Measurements from ENCODE around the gene PBX1. TPM values are rescaled to one million over a fixed set of nuclear protein-coding genes. Genes with fewer than 3 reads are reported as not detected.

The PBX1 gene
- total RNA-seq, 2 donors from 2014 or later, result 0.22 to 0.53 TPM

GRCh38 chr1:164662955-164663354 lies 104.0 kb downstream of the PBX1 start:
- peaks cover 11% of the 10 kb centered on the region for H3K9me3 Mint-ChIP-seq
- H3K4me1 Mint-ChIP-seq, result peaks cover 4% of the 10 kb centered on the region
- ATAC-seq (replicated peaks), result no peak
- H3K36me3 Mint-ChIP-seq (ENCODE audit: low read depth), result no peaks in the 10 kb centered on the region
- H3K27ac Mint-ChIP-seq, result no peak overlapping the region
- H3K27me3 Mint-ChIP-seq, result no peaks in the 10 kb centered on the region
- no peak overlapping the region for H3K4me3 Mint-ChIP-seq

DNA sequence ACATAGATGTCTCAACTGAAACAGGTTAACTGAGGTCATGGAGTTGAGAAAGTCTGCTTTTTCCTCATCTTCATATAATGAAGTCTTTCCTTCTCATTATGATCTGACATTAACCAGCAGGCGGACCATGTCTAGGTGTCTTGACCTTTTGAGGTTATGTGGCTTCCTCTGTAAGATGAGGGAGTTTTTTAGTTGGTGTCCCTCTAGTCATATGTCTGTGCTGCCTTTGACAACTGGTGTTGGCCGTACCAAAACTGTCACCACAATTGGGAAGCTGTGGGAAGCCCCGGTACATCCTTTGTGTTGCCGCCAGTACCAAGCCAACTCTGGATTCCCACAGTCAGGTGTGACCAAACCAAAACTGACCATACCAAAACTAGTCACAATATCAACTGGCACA lies 105.1 kb downstream of the PBX1 start:
- H3K36me3 Mint-ChIP-seq (ENCODE audit: low read depth), result no peaks in the 10 kb centered on the region
- peaks cover 4% of the 10 kb centered on the region for H3K4me1 Mint-ChIP-seq
- no peak overlapping the region for H3K27ac Mint-ChIP-seq
- no peak overlapping the region for H3K4me3 Mint-ChIP-seq
- ATAC-seq (replicated peaks), result no peak
- no peaks in the 10 kb centered on the region for H3K27me3 Mint-ChIP-seq
- peaks cover 12% of the 10 kb centered on the region for H3K9me3 Mint-ChIP-seq

GRCh38 chr1:164667001-164667400 lies 108.0 kb downstream of the PBX1 start:
- no peak overlapping the region for H3K27ac Mint-ChIP-seq
- H3K4me3 Mint-ChIP-seq, result no peak overlapping the region
- H3K4me1 Mint-ChIP-seq, result no peaks in the 10 kb centered on the region
- H3K9me3 Mint-ChIP-seq, result peaks cover 22% of the 10 kb centered on the region
- H3K27me3 Mint-ChIP-seq, result no peaks in the 10 kb centered on the region
- no peak for ATAC-seq (replicated peaks)
- no peaks in the 10 kb centered on the region for H3K36me3 Mint-ChIP-seq (ENCODE audit: low read depth)

DNA sequence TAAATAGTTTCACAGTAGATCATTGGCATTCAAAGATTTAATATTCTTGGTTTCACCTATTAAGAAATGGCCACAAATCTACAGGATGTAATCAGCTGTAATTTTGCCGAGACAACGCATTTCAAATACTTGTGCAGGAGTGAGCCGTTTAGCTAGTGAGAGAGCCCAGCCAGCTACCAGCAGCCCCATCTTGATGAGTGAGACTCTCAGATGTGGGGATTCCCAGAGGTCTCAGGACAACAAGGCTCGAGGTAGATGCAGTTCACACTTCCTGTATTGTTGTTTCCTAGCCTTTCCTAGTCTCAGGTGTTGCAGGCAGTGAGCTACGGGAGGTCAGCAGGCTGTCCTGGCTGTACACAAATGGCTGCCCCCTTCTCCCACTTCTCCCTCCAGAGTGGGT lies 108.6 kb downstream of the PBX1 start:
- no peaks in the 10 kb centered on the region for H3K27me3 Mint-ChIP-seq
- no peak for ATAC-seq (replicated peaks)
- H3K4me3 Mint-ChIP-seq, result no peak overlapping the region

DNA sequence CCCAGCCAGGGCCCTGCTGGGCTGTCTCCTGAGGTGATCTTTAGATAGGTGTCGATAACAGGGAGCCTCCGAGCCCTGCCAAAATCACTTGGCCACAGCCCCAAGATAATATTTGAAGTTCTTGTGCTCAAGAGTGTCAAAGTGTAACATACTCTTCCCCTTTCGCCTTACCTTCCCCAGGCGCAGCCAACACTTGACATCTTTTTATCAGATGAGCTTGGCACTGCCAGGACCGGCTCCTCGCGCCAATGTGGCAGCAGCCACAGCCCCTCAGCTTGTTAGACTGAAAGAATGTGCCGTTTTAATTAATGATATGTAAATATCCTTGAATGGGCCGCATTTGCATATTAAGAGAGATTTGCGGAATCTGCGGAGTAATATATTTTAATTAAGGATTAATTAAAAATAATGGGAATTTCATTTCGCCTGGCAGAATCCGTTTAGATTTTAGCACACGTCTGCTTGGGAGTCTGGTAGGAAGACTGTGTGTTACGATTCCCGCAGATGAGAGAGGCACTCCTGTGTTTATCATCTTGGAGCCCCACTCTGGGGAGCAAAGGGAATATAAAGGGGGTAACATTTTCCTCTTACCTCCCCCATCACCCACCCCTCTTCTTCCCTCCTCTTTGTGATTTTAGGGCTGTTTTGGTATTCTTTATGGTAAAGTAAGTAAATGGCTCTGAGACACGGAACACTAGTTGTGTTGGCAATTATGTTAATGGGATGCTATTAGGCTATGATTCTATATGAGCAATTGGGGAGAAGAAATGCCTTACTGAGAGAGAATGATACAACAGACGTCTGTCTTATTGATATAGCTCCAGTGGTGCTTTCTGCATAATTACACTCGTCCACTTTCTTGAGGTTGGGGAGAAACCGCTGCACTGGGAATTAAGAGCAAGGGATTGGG lies 109.8 kb downstream of the PBX1 start:
- ATAC-seq (replicated peaks), result no peak
- H3K4me3 Mint-ChIP-seq, result no peak overlapping the region
- H3K4me1 Mint-ChIP-seq, result no peaks in the 10 kb centered on the region
- H3K27ac Mint-ChIP-seq, result no peak overlapping the region
- H3K27me3 Mint-ChIP-seq, result no peaks in the 10 kb centered on the region
- no peaks in the 10 kb centered on the region for H3K36me3 Mint-ChIP-seq (ENCODE audit: low read depth)
- H3K9me3 Mint-ChIP-seq, result peaks cover 15% of the 10 kb centered on the region

More for the DNA sequence above, 108.6 kb downstream of the PBX1 start:
- Mint-ChIP-seq H3K27ac (no peak overlapping the region), H3K9me3 (peaks cover 22% of the 10 kb centered on the region), H3K36me3 (ENCODE audit: low read depth) (no peaks in the 10 kb centered on the region), H3K4me1 (no peaks in the 10 kb centered on the region)

GRCh38 chr1:164670026-164670425 lies 111.0 kb downstream of the PBX1 start:
- H3K27me3 Mint-ChIP-seq, result no peaks in the 10 kb centered on the region
- H3K36me3 Mint-ChIP-seq (ENCODE audit: low read depth), result no peaks in the 10 kb centered on the region
- H3K4me3 Mint-ChIP-seq, result no peak overlapping the region
- ATAC-seq (replicated peaks), result no peak
- no peaks in the 10 kb centered on the region for H3K4me1 Mint-ChIP-seq
- H3K9me3 Mint-ChIP-seq, result peaks cover 11% of the 10 kb centered on the region
- no peak overlapping the region for H3K27ac Mint-ChIP-seq

GRCh38 chr1:164670786-164671185 lies 111.8 kb downstream of the PBX1 start:
- H3K4me1 Mint-ChIP-seq, result no peaks in the 10 kb centered on the region
- no peaks in the 10 kb centered on the region for H3K27me3 Mint-ChIP-seq
- H3K27ac Mint-ChIP-seq, result no peak overlapping the region
- no peak for ATAC-seq (replicated peaks)
- no peaks in the 10 kb centered on the region for H3K36me3 Mint-ChIP-seq (ENCODE audit: low read depth)
- H3K9me3 Mint-ChIP-seq, result peaks cover 12% of the 10 kb centered on the region
- H3K4me3 Mint-ChIP-seq, result no peak overlapping the region

- Mint-ChIP-seq H3K27ac (no peak overlapping the region), H3K4me3 (no peak overlapping the region), H3K9me3 (peaks cover 15% of the 10 kb centered on the region), H3K27me3 (no peaks in the 10 kb centered on the region), H3K4me1 (no peaks in the 10 kb centered on the region), H3K36me3 (ENCODE audit: low read depth) (no peaks in the 10 kb centered on the region)
- no peak for ATAC-seq (replicated peaks)
These were observed 112.5 kb downstream of the PBX1 start for GRCh38 chr1:164671323-164671965.

GRCh38 chr1:164671966-164672571 lies 113.1 kb downstream of the PBX1 start:
- Mint-ChIP-seq H3K27me3 (no peaks in the 10 kb centered on the region), H3K9me3 (peaks cover 15% of the 10 kb centered on the region), H3K27ac (no peak overlapping the region), H3K4me1 (no peaks in the 10 kb centered on the region), H3K4me3 (no peak overlapping the region), H3K36me3 (ENCODE audit: low read depth) (no peaks in the 10 kb centered on the region)
- ATAC-seq (replicated peaks), result no peak

GRCh38 chr1:164672588-164672987 lies 113.6 kb downstream of the PBX1 start:
- no peak for ATAC-seq (replicated peaks)
- Mint-ChIP-seq H3K36me3 (ENCODE audit: low read depth) (no peaks in the 10 kb centered on the region), H3K4me3 (no peak overlapping the region)

GRCh38 chr1:164673584-164674214 lies 114.7 kb downstream of the PBX1 start:
- H3K9me3 Mint-ChIP-seq, result peaks cover 15% of the 10 kb centered on the region
- no peaks in the 10 kb centered on the region for H3K36me3 Mint-ChIP-seq (ENCODE audit: low read depth)
- no peaks in the 10 kb centered on the region for H3K4me1 Mint-ChIP-seq
- H3K27ac Mint-ChIP-seq, result no peak overlapping the region
- no peak for ATAC-seq (replicated peaks)
- no peak overlapping the region for H3K4me3 Mint-ChIP-seq
- no peaks in the 10 kb centered on the region for H3K27me3 Mint-ChIP-seq

More at GRCh38 chr1:164672588-164672987, 113.6 kb downstream of the PBX1 start:
- H3K4me1 Mint-ChIP-seq, result no peaks in the 10 kb centered on the region
- no peak overlapping the region for H3K27ac Mint-ChIP-seq
- H3K9me3 Mint-ChIP-seq, result peaks cover 15% of the 10 kb centered on the region
- no peaks in the 10 kb centered on the region for H3K27me3 Mint-ChIP-seq

- ATAC-seq (replicated peaks), result peak; percentile 38
- Mint-ChIP-seq H3K27ac (no peak overlapping the region), H3K9me3 (peaks cover 7% of the 10 kb centered on the region), H3K36me3 (ENCODE audit: low read depth) (no peaks in the 10 kb centered on the region), H3K4me3 (no peak overlapping the region), H3K4me1 (no peaks in the 10 kb centered on the region), H3K27me3 (no peaks in the 10 kb centered on the region)
These were observed 116.4 kb downstream of the PBX1 start for GRCh38 chr1:164675342-164675904.

GRCh38 chr1:164678136-164678700 lies 119.2 kb downstream of the PBX1 start:
- Mint-ChIP-seq H3K4me3 (no peak overlapping the region), H3K36me3 (ENCODE audit: low read depth) (no peaks in the 10 kb centered on the region), H3K27me3 (no peaks in the 10 kb centered on the region), H3K4me1 (no peaks in the 10 kb centered on the region), H3K9me3 (peaks cover 6% of the 10 kb centered on the region), H3K27ac (no peak overlapping the region)
- ATAC-seq (replicated peaks), result no peak

DNA sequence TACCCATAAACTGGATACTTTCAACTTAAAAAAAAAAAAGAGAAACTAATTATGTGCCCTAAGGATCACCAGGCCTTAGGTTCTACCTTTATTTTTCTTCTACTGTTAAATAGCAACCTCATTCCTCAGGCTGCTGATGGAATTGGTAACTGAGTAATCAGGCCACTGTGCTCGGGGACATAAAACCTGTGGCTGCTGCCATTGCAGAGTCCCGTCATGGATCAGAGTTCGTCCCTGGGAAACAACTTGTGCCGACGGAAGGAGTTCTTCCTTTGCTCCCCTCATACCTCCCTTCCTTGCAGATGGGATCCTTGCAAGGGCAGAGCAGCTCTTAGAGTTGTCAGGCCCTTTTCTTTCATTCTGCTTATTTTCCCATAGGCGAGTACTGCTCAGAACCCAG lies 123.6 kb downstream of the PBX1 start:
- Mint-ChIP-seq H3K27ac (no peak overlapping the region), H3K9me3 (peaks cover 6% of the 10 kb centered on the region), H3K4me3 (no peak overlapping the region), H3K4me1 (no peaks in the 10 kb centered on the region), H3K36me3 (ENCODE audit: low read depth) (no peaks in the 10 kb centered on the region), H3K27me3 (no peaks in the 10 kb centered on the region)
- ATAC-seq (replicated peaks), result no peak

All from activated T-helper 17 cell treated with anti-CD3 and anti-CD28 coated beads, Interleukin-2, amount 50 U/mL, for 72 hours (primary cell).